Omental fat pad (tissue), 4 donors: ENCODE results near the gene COL6A1. TPM values are rescaled to one million over a fixed set of nuclear protein-coding genes. Genes with fewer than 3 reads are reported as not detected.

ENCODE experiments used
- ATAC-seq: fragments of 150-250 bp; one replicate; pipeline ENCODE4 v1.9.1; 2016; ENCODE audit warnings: mild to moderate bottlenecking, moderate library complexity; ENCODE audit not compliant: low FRiP score
- DNase-seq: peaks from one replicate; pipeline ENCODE4 v3.0.0-alpha.2; 2019; ENCODE audit warnings: low spot score
- CTCF ChIP-seq, 3 donors: fragments of 450-650 bp; IDR thresholded peaks; one replicate each; pipeline ENCODE4 v1.5.1; 2016 to 2017; ENCODE audit warnings: antibody characterized with exemption in 3 of 3, mild to moderate bottlenecking in 3 of 3, moderate library complexity in 2 of 3
- total RNA-seq, 4 donors: library from RNA; depleted of rRNA; stranded (reverse); fragments of >200 nt; gene quantifications; one replicate each; pipeline ENCODE4 v1.1.0, GENCODE V29; 2016

The COL6A1 gene
- total RNA-seq, 4 donors from 2014 or later: 410 to 1,024 (median 521) TPM

GRCh38 chr21:45937721-45938452 lies 43.7 kb upstream of the COL6A1 start:
- no peak for ATAC-seq
- DNase-seq: no peak
- TF ChIP-seq CTCF (IDR thresholded peaks at IDR 0.05): no peak

- ATAC-seq: no peak
- DNase-seq: no peak
- no peak for TF ChIP-seq CTCF (IDR thresholded peaks at IDR 0.05)
These were observed 43.2 kb upstream of the COL6A1 start for GRCh38 chr21:45938453-45938755.

- DNase-seq: no peak
- ATAC-seq: no peak
- TF ChIP-seq CTCF (IDR thresholded peaks at IDR 0.05): no peak
These were observed 42.6 kb upstream of the COL6A1 start for GRCh38 chr21:45938811-45939520.

GRCh38 chr21:45939521-45940045 lies 42.0 kb upstream of the COL6A1 start:
- DNase-seq (no peak), ATAC-seq (no peak)
- no peak for TF ChIP-seq CTCF (IDR thresholded peaks at IDR 0.05)

- no peak for TF ChIP-seq CTCF (IDR thresholded peaks at IDR 0.05)
- DNase-seq (no peak), ATAC-seq (no peak)
These were observed 41.5 kb upstream of the COL6A1 start for GRCh38 chr21:45940091-45940490.

GRCh38 chr21:45940621-45941337 lies 40.8 kb upstream of the COL6A1 start:
- no peak for TF ChIP-seq CTCF (IDR thresholded peaks at IDR 0.05)
- ATAC-seq (no peak), DNase-seq (no peak)
